Memory B cell (primary cell): ENCODE measurements around the gene AADACL4.
"Not testable (repeated sequence)": the region's sequence is repeated elsewhere in the genome, so short reads cannot be mapped to it uniquely, and the experiment has no call there.

Source experiments
- ATAC-seq: fragments of 150-1000 bp; cut with Tn5 transposase; 2 replicates; pipeline ENCODE4 v1.10.0; 2021; ENCODE audit warnings: low read depth, mild to moderate bottlenecking, moderate library complexity
- DNase-seq, 2 donors: peaks; one replicate each; pipeline ENCODE4 v3.0.0; 2022; ENCODE audit warnings: low spot score in 2 of 2
- H3K27ac Mint-ChIP-seq: one replicate; pipeline ENCODE4 v1.8.0; 2022; ENCODE audit warnings: mild to moderate bottlenecking, moderate library complexity, mixed read lengths
- H3K27me3 Mint-ChIP-seq: one replicate; pipeline ENCODE4 v1.8.0; 2022; ENCODE audit warnings: mixed read lengths
- H3K36me3 Mint-ChIP-seq: one replicate; pipeline ENCODE4 v1.8.0; 2022; ENCODE audit warnings: mild to moderate bottlenecking, mixed read lengths
- H3K4me1 Mint-ChIP-seq: one replicate; pipeline ENCODE4 v1.8.0; 2022; ENCODE audit warnings: mixed read lengths
- H3K4me3 Mint-ChIP-seq: one replicate; pipeline ENCODE4 v1.8.0; 2022; ENCODE audit warnings: mild to moderate bottlenecking, moderate library complexity, mixed read lengths
- H3K9me3 Mint-ChIP-seq: one replicate; pipeline ENCODE4 v1.8.0; 2022; ENCODE audit warnings: mixed read lengths

AADACL4 gene

DNA sequence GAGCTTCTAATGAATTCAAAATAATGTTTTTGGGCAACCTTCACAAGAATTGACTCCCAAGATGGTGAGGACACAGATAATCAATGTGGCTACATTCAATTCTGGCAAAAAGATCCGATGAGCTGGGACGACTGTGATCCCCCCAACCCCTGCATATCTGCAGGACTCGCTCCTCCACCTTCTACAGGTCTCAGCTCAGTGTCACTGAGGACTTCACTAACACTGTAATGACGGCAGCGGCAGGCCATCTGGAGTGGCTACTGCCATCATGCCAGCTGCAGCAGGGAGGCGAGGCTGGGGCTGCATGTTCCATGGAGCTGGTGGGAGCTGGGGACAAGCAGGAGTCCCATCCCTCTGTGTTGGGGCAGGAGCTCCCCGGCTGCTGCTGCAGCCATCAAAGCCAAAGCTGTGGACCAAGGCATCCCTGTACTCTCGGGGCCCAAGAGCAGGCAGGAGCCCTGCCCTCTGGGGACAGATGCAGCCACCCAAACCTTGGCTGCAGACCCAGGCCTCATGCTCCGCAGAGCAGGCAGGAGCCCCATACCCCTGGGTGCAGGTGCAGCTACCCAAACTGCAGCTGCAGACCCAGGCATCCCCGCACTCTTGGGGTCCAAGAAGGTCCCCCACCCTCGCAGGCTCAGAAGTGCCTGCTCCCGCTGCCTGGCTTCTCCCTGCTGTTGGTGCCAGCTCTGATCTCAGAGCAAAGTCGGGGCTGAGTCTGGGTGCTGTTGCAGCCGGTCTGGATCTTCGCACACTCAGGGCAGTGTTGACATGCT lies 13.7 kb upstream of the AADACL4 start:
- H3K4me3 Mint-ChIP-seq = no peak overlapping the region

DNA sequence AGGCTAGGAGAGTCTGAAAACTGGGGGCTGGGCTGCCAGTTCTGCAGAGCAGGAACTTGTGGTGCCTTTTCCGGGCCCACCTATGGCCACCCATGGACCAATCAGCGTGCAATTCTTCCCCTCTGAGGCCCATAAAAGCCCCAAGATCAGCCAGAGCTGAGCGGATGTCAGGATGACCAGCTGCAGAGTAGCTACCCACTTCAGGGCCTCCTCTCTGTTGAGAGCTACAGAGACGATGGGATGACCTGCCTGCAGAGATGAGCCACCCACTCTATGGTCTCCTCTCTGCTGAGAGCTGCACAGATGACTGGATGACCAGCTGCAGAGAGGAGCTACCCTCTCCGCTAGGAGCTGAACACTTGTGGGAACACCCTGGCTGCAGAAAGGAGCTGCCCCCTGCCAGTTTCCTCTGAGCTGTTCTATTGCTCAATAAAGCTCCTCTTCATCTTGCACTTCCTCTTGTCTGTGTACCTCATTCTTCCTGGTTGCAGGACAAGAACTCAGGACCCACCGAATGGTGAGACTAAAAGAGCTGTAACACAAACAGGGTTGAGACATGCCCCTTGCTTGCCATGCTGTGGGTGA lies 12.8 kb upstream of the AADACL4 start:
- DNase-seq = no peak
- ATAC-seq = no peak
- H3K27me3 Mint-ChIP-seq = no peaks in the 10 kb centered on the region
- H3K36me3 Mint-ChIP-seq = no peaks in the 10 kb centered on the region
- no peak overlapping the region for H3K4me3 Mint-ChIP-seq
- no peaks in the 10 kb centered on the region for H3K4me1 Mint-ChIP-seq
- H3K9me3 Mint-ChIP-seq = no peaks in the 10 kb centered on the region
- no peak overlapping the region for H3K27ac Mint-ChIP-seq

More for the DNA sequence above, 13.7 kb upstream of the AADACL4 start:
- DNase-seq = no peak
- Mint-ChIP-seq H3K27ac (no peak overlapping the region), H3K9me3 (no peaks in the 10 kb centered on the region), H3K36me3 (no peaks in the 10 kb centered on the region), H3K27me3 (no peaks in the 10 kb centered on the region), H3K4me1 (no peaks in the 10 kb centered on the region)
- ATAC-seq = no peak

DNA sequence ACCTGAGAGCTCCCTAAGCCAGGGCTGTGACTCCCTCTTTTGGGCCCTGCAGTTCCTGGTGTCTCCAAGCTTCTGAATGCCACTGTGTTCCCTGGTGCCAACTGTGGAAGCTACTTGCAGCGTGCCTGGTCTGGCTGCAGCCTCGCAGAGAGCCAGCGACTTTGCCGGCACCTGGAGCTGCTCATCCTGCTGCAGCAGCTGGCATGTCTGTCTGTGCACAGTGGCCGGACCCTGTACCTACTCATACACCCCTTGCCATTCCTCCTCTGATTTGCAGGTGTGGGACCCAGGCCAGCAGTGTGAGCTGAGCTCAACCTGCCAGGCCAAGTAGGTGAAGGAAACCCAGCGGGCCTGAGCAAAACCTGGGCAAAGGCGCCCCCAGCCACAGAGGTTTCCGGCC lies 12.3 kb upstream of the AADACL4 start:
- ATAC-seq (no peak), DNase-seq (no peak)
- no peaks in the 10 kb centered on the region for H3K9me3 Mint-ChIP-seq

DNA sequence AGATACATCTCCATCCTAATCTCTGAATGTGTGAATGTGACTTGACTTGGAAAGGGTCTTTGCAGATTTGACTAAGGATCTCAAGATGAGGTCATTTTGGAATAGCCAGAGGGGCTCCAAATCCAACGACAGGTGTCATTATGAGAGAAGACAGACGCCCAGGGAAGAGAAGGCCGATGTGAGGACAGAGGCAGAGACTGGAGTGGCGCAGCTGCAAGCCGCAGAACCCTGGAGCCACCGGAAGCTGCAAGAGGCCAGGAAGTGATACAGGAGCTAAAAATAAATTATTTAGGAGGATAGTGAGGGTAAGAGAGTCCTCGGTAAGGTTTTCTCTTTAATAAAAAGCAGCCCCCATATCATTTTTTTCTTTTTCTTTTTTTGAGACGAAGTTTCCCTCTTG lies 9.7 kb upstream of the AADACL4 start:
- DNase-seq = no peak
- ATAC-seq = no peak
- H3K9me3 Mint-ChIP-seq = peaks cover 2% of the 10 kb centered on the region
- H3K4me1 Mint-ChIP-seq = no peaks in the 10 kb centered on the region
- no peaks in the 10 kb centered on the region for H3K27me3 Mint-ChIP-seq
- H3K27ac Mint-ChIP-seq = no peak overlapping the region
- H3K4me3 Mint-ChIP-seq = no peak overlapping the region
- H3K36me3 Mint-ChIP-seq = peaks cover 2% of the 10 kb centered on the region

More for the DNA sequence above, 12.3 kb upstream of the AADACL4 start:
- Mint-ChIP-seq H3K4me3 (no peak overlapping the region), H3K4me1 (no peaks in the 10 kb centered on the region), H3K27me3 (no peaks in the 10 kb centered on the region), H3K36me3 (no peaks in the 10 kb centered on the region), H3K27ac (no peak overlapping the region)

DNA sequence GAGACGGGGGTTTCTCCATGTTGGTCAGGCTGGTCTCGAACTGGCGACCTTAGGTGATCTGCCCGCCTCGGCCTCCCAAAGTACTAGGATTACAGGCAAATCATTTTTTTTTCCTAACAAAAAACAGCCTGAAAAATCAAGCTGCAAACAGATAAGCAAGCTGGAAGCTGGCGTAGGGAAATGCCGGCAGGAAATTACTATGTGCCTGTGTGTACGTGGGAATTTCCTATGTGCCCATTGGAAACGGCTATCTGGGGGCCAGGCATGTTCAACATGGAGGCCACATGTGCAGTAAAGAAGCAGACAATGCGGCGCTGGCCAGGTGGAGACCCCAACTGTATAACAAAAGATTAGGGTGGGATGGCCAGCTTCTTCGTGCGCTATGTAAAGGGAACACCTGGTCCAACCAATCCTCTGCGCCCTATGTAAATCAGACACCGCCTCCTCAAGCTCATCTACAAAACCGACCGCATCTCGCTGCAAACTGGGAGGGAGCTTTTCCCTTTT lies 9.1 kb upstream of the AADACL4 start:
- H3K4me1 Mint-ChIP-seq = no peaks in the 10 kb centered on the region
- H3K4me3 Mint-ChIP-seq = no peak overlapping the region
- H3K27ac Mint-ChIP-seq = no peak overlapping the region
- no peaks in the 10 kb centered on the region for H3K27me3 Mint-ChIP-seq
- no peak for ATAC-seq
- peaks cover 2% of the 10 kb centered on the region for H3K9me3 Mint-ChIP-seq
- DNase-seq = no peak
- H3K36me3 Mint-ChIP-seq = peaks cover 2% of the 10 kb centered on the region

DNA sequence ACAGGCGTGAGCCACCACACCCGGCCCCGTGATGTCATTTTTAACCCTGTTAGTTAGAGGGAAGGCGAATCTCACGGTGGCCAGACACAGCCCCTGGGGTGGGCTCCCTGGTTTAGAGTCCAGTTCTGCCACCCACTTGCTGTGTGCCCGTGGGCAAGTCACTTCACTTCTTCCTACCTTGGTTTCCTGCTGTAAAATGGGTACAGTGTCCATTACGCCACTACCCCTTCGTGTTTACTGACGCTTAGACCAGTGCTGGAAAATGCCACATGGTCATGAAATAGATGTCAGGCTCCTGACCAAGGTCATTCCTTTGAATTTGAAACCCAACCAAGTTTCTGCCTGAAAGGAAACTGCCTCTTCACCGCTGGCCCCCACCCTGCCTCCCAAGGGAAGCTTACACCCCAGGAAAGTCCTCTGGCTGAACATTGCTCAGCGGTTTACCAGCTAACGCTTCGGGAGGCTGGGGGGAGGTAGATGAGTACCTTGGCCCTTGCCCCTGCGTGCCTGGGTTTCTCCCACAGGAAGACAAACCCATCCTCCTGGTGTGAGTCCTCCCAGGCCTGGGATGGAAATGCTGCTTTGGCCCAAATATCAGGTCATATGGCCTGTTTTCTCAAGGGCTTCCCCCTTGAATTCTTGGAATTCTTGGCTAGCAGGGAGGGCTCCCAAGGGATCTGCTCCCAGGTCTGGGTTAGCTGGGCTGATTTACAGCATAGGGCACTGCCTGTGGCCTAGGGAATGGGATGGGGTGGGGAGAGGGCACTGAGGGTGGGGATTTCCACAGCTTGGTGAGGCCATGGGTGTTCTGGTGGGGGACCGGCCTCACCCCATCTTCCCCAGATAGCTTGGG lies 7.6 kb upstream of the AADACL4 start:
- no peak overlapping the region for H3K4me3 Mint-ChIP-seq
- no peak for ATAC-seq
- H3K36me3 Mint-ChIP-seq = peaks cover 2% of the 10 kb centered on the region
- H3K27me3 Mint-ChIP-seq = no peaks in the 10 kb centered on the region
- no peak overlapping the region for H3K27ac Mint-ChIP-seq
- DNase-seq = no peak
- peaks cover 11% of the 10 kb centered on the region for H3K9me3 Mint-ChIP-seq
- H3K4me1 Mint-ChIP-seq = no peaks in the 10 kb centered on the region

DNA sequence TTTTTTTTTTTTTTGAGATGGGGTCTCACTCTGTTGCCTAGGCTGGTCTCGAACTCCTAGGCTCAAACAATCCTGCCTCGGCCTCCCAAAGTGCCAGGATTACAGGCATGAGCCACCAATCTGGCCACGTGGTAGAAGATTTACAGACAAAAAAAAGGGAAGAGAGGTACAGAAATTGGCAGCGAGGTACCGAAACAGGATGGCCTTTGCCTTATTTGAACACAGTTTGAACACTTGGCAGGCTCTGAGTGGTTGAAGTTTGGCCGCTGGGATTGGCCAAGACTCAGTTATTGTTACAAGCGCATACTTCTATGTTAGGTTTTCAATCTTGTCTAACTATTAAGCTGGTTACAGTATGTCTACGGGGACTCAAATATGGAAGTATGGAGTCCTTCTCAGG lies 6.2 kb upstream of the AADACL4 start:
- H3K36me3 Mint-ChIP-seq = peaks cover 2% of the 10 kb centered on the region
- no peak for DNase-seq
- H3K4me3 Mint-ChIP-seq = no peak overlapping the region
- H3K4me1 Mint-ChIP-seq = no peaks in the 10 kb centered on the region
- H3K9me3 Mint-ChIP-seq = peaks cover 11% of the 10 kb centered on the region
- ATAC-seq = no peak
- no peaks in the 10 kb centered on the region for H3K27me3 Mint-ChIP-seq
- no peak overlapping the region for H3K27ac Mint-ChIP-seq

DNA sequence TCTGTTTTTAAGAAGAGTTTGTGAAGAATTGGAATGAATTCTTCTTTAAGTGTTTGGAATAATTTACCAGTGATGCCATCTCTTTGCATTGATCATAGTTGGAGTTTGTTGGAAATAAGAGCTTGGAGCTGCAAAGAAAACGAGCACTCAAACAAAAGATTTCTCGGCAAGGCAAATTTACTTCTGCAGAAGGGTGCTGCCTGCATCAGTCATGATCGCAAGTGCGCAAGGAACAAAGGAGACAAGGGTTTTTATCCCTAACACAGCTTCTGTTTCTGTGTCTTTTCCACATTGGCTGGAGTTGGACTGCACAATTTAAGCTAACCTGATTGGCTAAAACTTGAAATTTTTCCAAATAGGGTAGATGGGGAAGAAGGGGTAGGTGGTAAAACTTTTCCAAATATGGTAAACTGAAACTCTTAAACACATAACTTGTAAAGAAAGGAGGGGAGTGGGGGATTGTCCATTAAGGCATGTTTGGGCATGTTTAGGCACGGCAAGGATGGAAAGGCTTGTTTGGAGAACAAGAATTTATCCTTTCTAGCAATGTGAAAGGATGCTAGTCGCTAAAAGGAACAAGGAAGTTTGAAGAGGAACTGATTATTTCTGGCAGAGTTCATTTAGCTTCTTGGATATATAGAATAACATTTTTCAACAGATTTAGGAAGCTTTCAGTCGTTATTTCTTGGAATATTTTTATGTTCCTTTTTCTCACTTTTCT lies 3.5 kb upstream of the AADACL4 start:
- peaks cover 6% of the 10 kb centered on the region for H3K27me3 Mint-ChIP-seq
- H3K27ac Mint-ChIP-seq = no peak overlapping the region
- no peaks in the 10 kb centered on the region for H3K4me1 Mint-ChIP-seq
- peaks cover 2% of the 10 kb centered on the region for H3K36me3 Mint-ChIP-seq
- H3K9me3 Mint-ChIP-seq = peaks cover 11% of the 10 kb centered on the region
- DNase-seq (no peak), ATAC-seq (no peak)
- H3K4me3 Mint-ChIP-seq = no peak overlapping the region

DNA sequence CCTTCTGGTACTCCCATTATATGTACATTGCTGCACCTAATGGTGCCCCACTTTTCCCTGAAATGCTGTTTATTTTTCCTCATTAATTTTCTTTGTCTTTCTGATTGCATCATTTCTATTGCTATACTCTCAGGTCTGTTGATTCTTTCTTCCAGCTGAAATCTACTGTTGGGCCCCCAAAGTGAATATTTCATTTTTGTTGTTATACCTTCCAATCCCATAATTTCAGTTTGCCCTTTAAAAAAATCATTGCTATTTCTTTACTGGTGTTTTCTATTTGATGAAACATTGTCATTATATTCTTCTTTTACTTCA lies 3.0 kb upstream of the AADACL4 start:
- DNase-seq = no peak
- ATAC-seq = no peak
- H3K36me3 Mint-ChIP-seq = peaks cover 2% of the 10 kb centered on the region
- H3K4me1 Mint-ChIP-seq = no peaks in the 10 kb centered on the region
- H3K27ac Mint-ChIP-seq = no peak overlapping the region
- H3K4me3 Mint-ChIP-seq = no peak overlapping the region
- peaks cover 11% of the 10 kb centered on the region for H3K9me3 Mint-ChIP-seq
- H3K27me3 Mint-ChIP-seq = peaks cover 6% of the 10 kb centered on the region

DNA sequence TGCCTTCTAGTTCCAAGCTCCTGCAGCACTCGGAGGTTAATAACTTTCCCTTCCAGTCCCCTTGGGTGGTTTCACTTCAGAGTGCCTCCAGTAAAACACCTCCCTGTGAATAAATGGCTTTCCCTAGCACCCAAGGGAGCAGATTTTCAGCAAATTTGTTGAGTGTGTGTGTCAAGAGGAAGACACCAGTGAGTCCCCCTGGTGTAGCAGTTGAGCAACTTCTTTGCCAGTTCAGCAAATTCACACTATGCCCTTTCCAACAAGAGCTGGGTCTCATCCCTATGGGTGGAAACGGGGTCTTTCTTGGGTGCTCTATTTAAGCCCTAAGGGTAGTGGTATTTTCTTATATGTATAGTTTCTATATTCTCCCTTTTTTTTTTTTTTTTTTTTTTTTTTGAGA lies 806 bp upstream of the AADACL4 start:
- Mint-ChIP-seq H3K27ac (no peak overlapping the region), H3K9me3 (peaks cover 11% of the 10 kb centered on the region), H3K4me3 (no peak overlapping the region), H3K27me3 (peaks cover 6% of the 10 kb centered on the region), H3K4me1 (no peaks in the 10 kb centered on the region), H3K36me3 (peaks cover 2% of the 10 kb centered on the region)
- DNase-seq = no peak
- ATAC-seq = no peak

DNA sequence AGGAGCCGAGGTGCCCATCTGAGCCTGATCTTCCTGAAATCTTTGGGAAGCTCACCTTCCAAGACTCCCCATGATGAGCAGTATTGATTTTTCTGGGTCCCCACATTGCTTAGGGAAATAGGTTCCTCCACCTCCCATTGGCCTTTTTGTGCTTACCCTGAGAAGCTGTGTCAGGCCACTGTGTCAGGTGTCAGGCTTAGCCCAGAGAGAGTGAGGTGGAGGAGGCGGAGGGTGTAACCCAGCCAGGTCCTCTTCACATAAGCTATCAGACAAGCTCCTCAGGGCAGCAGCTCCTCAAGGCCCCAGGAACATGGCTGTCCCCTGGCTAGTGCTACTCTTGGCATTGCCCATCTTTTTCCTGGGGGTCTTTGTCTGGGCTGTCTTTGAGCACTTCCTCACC lies 352 bp downstream of the AADACL4 start:
- H3K9me3 Mint-ChIP-seq = peaks cover 8% of the 10 kb centered on the region
- H3K27ac Mint-ChIP-seq = no peak overlapping the region
- H3K36me3 Mint-ChIP-seq = no peaks in the 10 kb centered on the region
- no peaks in the 10 kb centered on the region for H3K4me1 Mint-ChIP-seq
- H3K27me3 Mint-ChIP-seq = peaks cover 12% of the 10 kb centered on the region
- H3K4me3 Mint-ChIP-seq = no peak overlapping the region
- ATAC-seq = no peak
- DNase-seq = no peak

DNA sequence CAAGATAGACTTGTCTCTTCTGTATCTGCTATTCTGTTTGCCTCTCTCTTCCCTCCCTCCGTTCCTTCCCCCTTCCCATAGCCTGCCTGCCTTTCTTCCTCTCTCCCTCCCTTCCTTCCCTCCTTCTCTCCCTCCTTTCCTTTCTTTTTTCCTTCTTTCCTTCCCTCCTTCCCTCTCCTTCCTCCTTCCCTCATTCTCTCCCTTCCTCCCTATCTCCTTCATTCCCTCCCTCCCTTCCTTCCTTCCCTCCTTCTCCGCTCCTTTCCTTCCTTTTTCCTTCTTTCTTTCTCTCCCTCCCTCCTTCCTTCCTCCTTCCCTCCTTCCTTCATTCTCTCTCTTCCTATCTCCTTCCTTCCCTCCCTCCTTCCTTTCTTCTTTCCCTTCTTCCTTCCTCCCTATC lies 944 bp downstream of the AADACL4 start:
- Mint-ChIP-seq H3K36me3 (no peaks in the 10 kb centered on the region), H3K4me1 (no peaks in the 10 kb centered on the region), H3K27ac (no peak overlapping the region), H3K27me3 (peaks cover 13% of the 10 kb centered on the region), H3K4me3 (no peak overlapping the region), H3K9me3 (peaks cover 8% of the 10 kb centered on the region)
- ATAC-seq = no peak
- DNase-seq = no peak

DNA sequence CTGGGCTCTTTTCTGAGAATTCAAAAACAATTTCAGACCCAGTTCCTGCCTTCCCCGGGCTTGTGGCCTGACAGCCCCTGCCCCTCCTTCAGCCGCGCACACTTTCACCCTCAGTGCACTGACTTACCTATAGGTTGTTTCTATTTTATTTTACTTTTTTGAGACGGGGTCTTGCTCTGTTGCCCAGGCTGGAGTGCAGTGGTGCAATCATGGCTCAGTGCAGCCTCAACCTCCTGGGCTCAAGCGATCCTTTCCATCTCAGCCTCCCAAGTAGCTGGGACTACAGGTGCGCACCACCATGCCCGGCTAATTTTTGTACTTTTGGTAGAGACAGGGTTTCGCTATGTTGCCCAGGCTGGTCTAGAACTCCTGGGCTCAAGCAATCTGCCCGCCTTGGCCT lies 1.5 kb downstream of the AADACL4 start:
- ATAC-seq, H3K36me3 Mint-ChIP-seq, H3K27ac Mint-ChIP-seq, H3K9me3 Mint-ChIP-seq, DNase-seq, H3K4me3 Mint-ChIP-seq, H3K4me1 Mint-ChIP-seq: not testable (repeated sequence)
- peaks cover 13% of the 10 kb centered on the region for H3K27me3 Mint-ChIP-seq

DNA sequence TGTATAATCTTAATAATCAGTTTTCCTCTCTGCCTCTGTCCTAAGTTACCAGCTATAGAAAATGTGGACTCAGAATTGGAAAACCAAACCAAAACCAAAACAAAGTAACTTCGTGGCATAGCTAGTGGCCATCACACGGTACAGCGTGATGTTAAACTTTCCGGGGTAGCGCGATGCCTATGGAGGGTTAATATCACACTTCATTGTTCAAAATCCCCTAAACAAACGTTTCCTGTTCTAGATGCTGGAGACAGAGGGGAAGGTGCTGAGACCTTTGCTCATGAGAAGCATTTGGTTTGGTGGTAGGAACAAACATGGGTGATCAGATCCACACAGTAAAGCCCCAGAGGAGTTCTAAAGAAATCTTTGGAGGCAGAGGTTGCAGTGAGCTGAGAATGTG lies 4.9 kb downstream of the AADACL4 start:
- H3K27me3 Mint-ChIP-seq = peaks cover 19% of the 10 kb centered on the region
- H3K27ac Mint-ChIP-seq = no peak overlapping the region
- ATAC-seq (no peak), DNase-seq (no peak)
- H3K4me3 Mint-ChIP-seq = no peak overlapping the region
- no peaks in the 10 kb centered on the region for H3K4me1 Mint-ChIP-seq
- H3K9me3 Mint-ChIP-seq = no peaks in the 10 kb centered on the region
- no peaks in the 10 kb centered on the region for H3K36me3 Mint-ChIP-seq
